Prostate gland (tissue), 2 donors: ENCODE results near the gene JAKMIP1. TPM values are rescaled to one million over a fixed set of nuclear protein-coding genes. Genes with fewer than 3 reads are reported as not detected.
A peak's percentile ranks its signal among the peaks of the same experiment; 100 is the strongest.

Experiments
- DNase-seq: peaks from one replicate; pipeline ENCODE4 v3.0.0-alpha.2; 2019; ENCODE audit warnings: low spot score
- H3K27ac ChIP-seq, 2 donors: fragments of 200-600 bp; sonication (generic); 2 replicates each; pipeline ENCODE4 v1.5.1; 2017 to 2019
- H3K27me3 ChIP-seq: fragments of 200-600 bp; sonication (generic); replicated peaks from 2 replicates; pipeline ENCODE4 v1.5.1; 2019; ENCODE audit not compliant: insufficient read depth
- H3K36me3 ChIP-seq, 2 donors: fragments of 200-600 bp; sonication (generic); 1 replicate in 1 of 2; 2 replicates in 1 of 2; pipeline versions ENCODE4 v1.5.1 to v1.8.1; 2017 to 2019
- H3K4me1 ChIP-seq: fragments of 200-600 bp; sonication (generic); replicated peaks from 2 replicates; pipeline ENCODE4 v1.5.1; 2019
- H3K4me3 ChIP-seq, 2 donors: fragments of 200-600 bp; sonication (generic); 2 replicates each; pipeline ENCODE4 v1.5.1; 2017 to 2019
- H3K9me3 ChIP-seq: fragments of 200-600 bp; sonication (generic); 2 replicates; pipeline ENCODE4 v1.5.1; 2017
- CTCF ChIP-seq, 4 experiments: fragments of 200-600 bp in 2 of 4; fragments of 450-650 bp in 2 of 4; sonication (generic) in 2 of 4; IDR thresholded peaks; 1 replicate in 3 of 4; 2 replicates in 1 of 4; pipeline ENCODE4 v1.5.1; 2016 to 2019; ENCODE audit warnings: antibody characterized with exemption in 4 of 4, mild to moderate bottlenecking in 2 of 4, moderate library complexity in 2 of 4
- POLR2A ChIP-seq: fragments of 450-650 bp; IDR thresholded peaks from one replicate; pipeline ENCODE4 v1.6.1; 2016; ENCODE audit warnings: antibody characterized with exemption, mild to moderate bottlenecking
- POLR2AphosphoS5 ChIP-seq: sonication (generic); formaldehyde crosslinking; IDR thresholded peaks from one replicate; pipeline ENCODE4 v1.6.1; 2017; ENCODE audit warnings: antibody characterized with exemption
- WGBS: methylation state at CpG from one replicate; pipeline ENCODE4 v1.1.5; 2018; 5-methylcytosine and 5-hydroxymethylcytosine counted together
- intact Hi-C: fragments of 100-400 bp; cut with DNase I; formaldehyde crosslinking; loops from one replicate; pipeline ENCODE4 v1.14.2; 2022
- total RNA-seq, 2 donors: library from RNA; depleted of rRNA; stranded (reverse); fragments of >200 nt; gene quantifications; one replicate each; pipeline ENCODE4 v1.1.0, GENCODE V29; 2016

Gene JAKMIP1
- total RNA-seq, 2 donors from 2014 or later: 22.4 to 29.1 TPM

GRCh38 chr4:6017800-6018199 is 182.5 kb downstream of the JAKMIP1 start:
- no peak for TF ChIP-seq CTCF (IDR thresholded peaks at IDR 0.05)
- no peak for TF ChIP-seq POLR2AphosphoS5
- no peak for TF ChIP-seq POLR2A
- no peaks in the 10 kb centered on the region for H3K4me1 ChIP-seq
- no peak for DNase-seq
- H3K27me3 ChIP-seq: no peaks in the 10 kb centered on the region
- H3K27ac ChIP-seq: no peak overlapping the region
- no peaks in the 10 kb centered on the region for H3K9me3 ChIP-seq
- intact Hi-C loops: no loop called here
- WGBS: 82% methylated on average over 11 of the region's 11 CpGs
- H3K36me3 ChIP-seq: no peaks in the 10 kb centered on the region
- no peak overlapping the region for H3K4me3 ChIP-seq

GRCh38 chr4:6017030-6017429 is 183.3 kb downstream of the JAKMIP1 start:
- TF ChIP-seq CTCF (IDR thresholded peaks at IDR 0.05): no peak
- no peak for TF ChIP-seq POLR2AphosphoS5
- no peak for TF ChIP-seq POLR2A
- no peak overlapping the region for H3K4me3 ChIP-seq
- H3K27ac ChIP-seq: no peak overlapping the region
- H3K36me3 ChIP-seq: no peaks in the 10 kb centered on the region
- H3K9me3 ChIP-seq: no peaks in the 10 kb centered on the region
- no peaks in the 10 kb centered on the region for H3K4me1 ChIP-seq
- no peaks in the 10 kb centered on the region for H3K27me3 ChIP-seq
- intact Hi-C loops: no loop called here
- WGBS: 61% methylated on average over 10 of the region's 10 CpGs
- DNase-seq: no peak

- no peak for DNase-seq
- H3K4me1 ChIP-seq: no peaks in the 10 kb centered on the region
- TF ChIP-seq POLR2A (no peak), POLR2AphosphoS5 (no peak), CTCF (IDR thresholded peaks at IDR 0.05) (no peak)
- WGBS: 80% methylated on average over 12 of the region's 12 CpGs
- intact Hi-C loops: no loop called here
- no peaks in the 10 kb centered on the region for H3K9me3 ChIP-seq
- no peak overlapping the region for H3K4me3 ChIP-seq
- no peak overlapping the region for H3K27ac ChIP-seq
- no peaks in the 10 kb centered on the region for H3K36me3 ChIP-seq
- no peaks in the 10 kb centered on the region for H3K27me3 ChIP-seq
Observed at GRCh38 chr4:6013564-6013963, 186.8 kb downstream of the JAKMIP1 start.

- WGBS: 71% methylated on average over 5 of the region's 5 CpGs
- no peaks in the 10 kb centered on the region for H3K9me3 ChIP-seq
- no peaks in the 10 kb centered on the region for H3K27me3 ChIP-seq
- intact Hi-C loops: no loop called here
- no peak for TF ChIP-seq CTCF (IDR thresholded peaks at IDR 0.05)
- no peak for TF ChIP-seq POLR2AphosphoS5
- no peak for TF ChIP-seq POLR2A
- H3K27ac ChIP-seq: no peak overlapping the region
- no peaks in the 10 kb centered on the region for H3K36me3 ChIP-seq
- DNase-seq: no peak
- no peak overlapping the region for H3K4me3 ChIP-seq
- H3K4me1 ChIP-seq: no peaks in the 10 kb centered on the region
Observed at GRCh38 chr4:6012200-6012599, 188.1 kb downstream of the JAKMIP1 start.

- H3K4me1 ChIP-seq: no peaks in the 10 kb centered on the region
- no peak overlapping the region for H3K27ac ChIP-seq
- no peaks in the 10 kb centered on the region for H3K27me3 ChIP-seq
- DNase-seq: peak; percentile 49
- no peaks in the 10 kb centered on the region for H3K9me3 ChIP-seq
- TF ChIP-seq POLR2A: no peak
- TF ChIP-seq CTCF (IDR thresholded peaks at IDR 0.05): no peak
- TF ChIP-seq POLR2AphosphoS5: peak; percentile 61
- 4% methylated on average over 8 of the region's 8 CpGs for WGBS
- intact Hi-C loops: no loop called here
- no peak overlapping the region for H3K4me3 ChIP-seq
- H3K36me3 ChIP-seq: no peaks in the 10 kb centered on the region
Observed at GRCh38 chr4:6011686-6012085, 188.7 kb downstream of the JAKMIP1 start.
